ENCODE data around the gene NFIX.

GRCh38 chr19:12974301-12975220 is 20.7 kb upstream of the NFIX start:
- no peak for TF ChIP-seq MXI1 (IDR thresholded peaks at IDR 0.05; ENCODE audit: borderline replicate concordance, low read depth, low read length)
- no peak for TF ChIP-seq ATF3 (CRISPR knock-in tag; IDR thresholded peaks at IDR 0.05)
- TF ChIP-seq POLR2AphosphoS2 (IDR thresholded peaks at IDR 0.05; ENCODE audit: low read depth, low read length) = no peak
- TF ChIP-seq SMAD9 (CRISPR knock-in tag; IDR thresholded peaks at IDR 0.05) = no peak
- TF ChIP-seq EP300 (IDR thresholded peaks at IDR 0.05; ENCODE audit: low read depth in 2 of 2, low read length in 2 of 2) = no peak
- TF ChIP-seq EP300 (CRISPR knock-in tag; IDR thresholded peaks at IDR 0.05; ENCODE audit: borderline replicate concordance) = no peak
- TF ChIP-seq CTCF (CRISPR knock-in tag; IDR thresholded peaks at IDR 0.05) = no peak
- TF ChIP-seq SP1 (IDR thresholded peaks at IDR 0.05) = no peak
- TF ChIP-seq SP1 (CRISPR knock-in tag; IDR thresholded peaks at IDR 0.05) = no peak
- TF ChIP-seq THAP11 (CRISPR knock-in tag; IDR thresholded peaks at IDR 0.05) = no peak
- no peak for TF ChIP-seq ATF6 (CRISPR knock-in tag; conservative IDR thresholded peaks at IDR 0.05)
- no peak for TF ChIP-seq ZNF354B (CRISPR knock-in tag; IDR thresholded peaks at IDR 0.05)
- no peak for TF ChIP-seq STAG1 (CRISPR knock-in tag; IDR thresholded peaks at IDR 0.05)
- TF ChIP-seq SP2 (CRISPR knock-in tag; IDR thresholded peaks at IDR 0.05) = no peak
- no peak for TF ChIP-seq SRF (IDR thresholded peaks at IDR 0.05; ENCODE audit: low read depth, low read length)
